H1 (cell line): ENCODE measurements around the gene SLU7.

Source experiments
- BCL11A ChIP-seq, 2 experiments: IDR thresholded peaks; one replicate each; pipeline ENCODE4 v1.6.1; 2011; ENCODE audit warnings: low read depth in 2 of 2, low read length in 2 of 2, mild to moderate bottlenecking in 2 of 2
- POLR2AphosphoS5 ChIP-seq: IDR thresholded peaks from 2 replicates; pipeline ENCODE4 v1.6.1; 2011; ENCODE audit warnings: low read depth, low read length
- RBBP5 ChIP-seq: IDR thresholded peaks from 2 replicates; pipeline ENCODE4 v1.7.1; 2012; ENCODE audit warnings: low read depth, mild to moderate bottlenecking, inconsistent platforms, low read length, moderate library complexity, borderline replicate concordance
- RXRA ChIP-seq: IDR thresholded peaks from 2 replicates; pipeline ENCODE4 v1.6.1; 2011; ENCODE audit warnings: low read depth, mild to moderate bottlenecking, low read length, moderate library complexity; ENCODE audit not compliant: insufficient read depth
- TAF1 ChIP-seq: IDR thresholded peaks from 2 replicates; pipeline ENCODE4 v1.6.1; 2011; ENCODE audit warnings: mild to moderate bottlenecking, low read depth, low read length
- YY1 ChIP-seq: IDR thresholded peaks from 2 replicates; pipeline ENCODE4 v1.6.1; 2011; ENCODE audit warnings: low read depth, mild to moderate bottlenecking, low read length
- TF ChIP-seq, protein P1 (sequence below), 3 experiments: IDR thresholded peaks; 1 replicate in 2 of 3; 2 replicates in 1 of 3; pipeline versions ENCODE4 v1.5.1 to v1.6.1; 2011; ENCODE audit warnings: low read length in 3 of 3, mild to moderate bottlenecking in 3 of 3, inconsistent platforms in 2 of 3, low read depth in 1 of 3, moderate library complexity in 1 of 3; ENCODE audit not compliant: insufficient read depth in 1 of 3; ENCODE audit errors: control extremely low read depth in 1 of 3

DNA sequence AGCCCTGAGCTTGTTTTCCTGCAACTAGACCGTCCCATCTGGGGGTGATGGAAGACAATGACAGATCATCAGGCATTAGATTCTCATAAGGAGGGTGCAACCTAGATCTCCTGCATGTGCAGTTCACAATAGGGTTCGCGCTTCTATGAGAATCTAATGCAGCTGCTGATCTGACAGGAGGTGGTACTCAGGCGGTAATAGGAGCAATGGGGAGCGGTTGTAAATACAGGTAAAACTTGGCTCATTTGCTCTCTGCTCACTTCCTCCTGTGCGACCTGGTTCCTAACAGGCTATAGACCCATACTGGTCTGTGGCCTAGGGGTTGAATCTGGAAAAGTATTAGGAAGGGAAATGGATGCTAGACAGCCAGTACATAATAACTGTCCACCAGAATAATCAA is 42.5 kb upstream of the SLU7 start:
- TF ChIP-seq, protein P1, sequence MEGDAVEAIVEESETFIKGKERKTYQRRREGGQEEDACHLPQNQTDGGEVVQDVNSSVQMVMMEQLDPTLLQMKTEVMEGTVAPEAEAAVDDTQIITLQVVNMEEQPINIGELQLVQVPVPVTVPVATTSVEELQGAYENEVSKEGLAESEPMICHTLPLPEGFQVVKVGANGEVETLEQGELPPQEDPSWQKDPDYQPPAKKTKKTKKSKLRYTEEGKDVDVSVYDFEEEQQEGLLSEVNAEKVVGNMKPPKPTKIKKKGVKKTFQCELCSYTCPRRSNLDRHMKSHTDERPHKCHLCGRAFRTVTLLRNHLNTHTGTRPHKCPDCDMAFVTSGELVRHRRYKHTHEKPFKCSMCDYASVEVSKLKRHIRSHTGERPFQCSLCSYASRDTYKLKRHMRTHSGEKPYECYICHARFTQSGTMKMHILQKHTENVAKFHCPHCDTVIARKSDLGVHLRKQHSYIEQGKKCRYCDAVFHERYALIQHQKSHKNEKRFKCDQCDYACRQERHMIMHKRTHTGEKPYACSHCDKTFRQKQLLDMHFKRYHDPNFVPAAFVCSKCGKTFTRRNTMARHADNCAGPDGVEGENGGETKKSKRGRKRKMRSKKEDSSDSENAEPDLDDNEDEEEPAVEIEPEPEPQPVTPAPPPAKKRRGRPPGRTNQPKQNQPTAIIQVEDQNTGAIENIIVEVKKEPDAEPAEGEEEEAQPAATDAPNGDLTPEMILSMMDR (IDR thresholded peaks at IDR 0.05; ENCODE audit: control extremely low read depth in 1 of 3, insufficient read depth in 1 of 3, low read depth in 1 of 3, low read length in 3 of 3) = no peak
- TF ChIP-seq BCL11A (IDR thresholded peaks at IDR 0.05; ENCODE audit: low read depth in 2 of 2, low read length in 2 of 2) (no peak), RBBP5 (no peak), POLR2AphosphoS5 (no peak), TAF1 (no peak), RXRA (no peak), YY1 (no peak)
